GM12878 (cell line): ENCODE data around the gene C18orf63. TPM values are rescaled to one million over a fixed set of nuclear protein-coding genes. Genes with fewer than 3 reads are reported as not detected.

ENCODE experiments used
- ATAC-seq: fragments of 200-7000 bp; cut with Tn5 transposase; 3 replicates; pipeline ENCODE4 v1.9.1; 2020; ENCODE audit warnings: mild to moderate bottlenecking, moderate library complexity
- BruUV-seq: library from RNA; stranded (reverse); fragments of 400-500 nt; replicated peaks from 2 replicates; lab custom pipeline; 2021; lab: Mats Ljungman, UMichigan
- CTCF ChIA-PET: fragments of 300-600 bp; sonication (Branson Sonifier 250); formaldehyde crosslinking; extraction: SDS; loops from one replicate; lab custom pipeline; 2021; ENCODE audit warnings: inconsistent platforms; lab: Yijun Ruan, JAX
- POLR2A ChIA-PET: fragments of 350-600 bp; formaldehyde crosslinking; extraction: SDS; loops from one replicate; lab custom pipeline; 2021; ENCODE audit warnings: inconsistent platforms; lab: Charles Lee
- RAD21 ChIA-PET: fragments of 300-600 bp; sonication (Branson Sonifier 250); formaldehyde crosslinking; loops from one replicate; lab custom pipeline; 2023; ENCODE audit warnings: antibody characterized with exemption; ENCODE audit not compliant: unreplicated experiment; lab: Charles Lee
- SMC1A ChIA-PET: fragments of 300-600 bp; sonication (Branson Sonifier 250); formaldehyde crosslinking; loops from one replicate; lab custom pipeline; 2023; ENCODE audit not compliant: unreplicated experiment, uncharacterized antibody; lab: Charles Lee
- DNase-seq: peaks from one replicate; pipeline ENCODE4 v3.0.0-alpha.2; 2011; ENCODE audit warnings: low read depth, low spot score
- FAIRE-seq: peaks from 3 replicates; lab custom pipeline; 2011; peaks lifted over from hg19 to GRCh38; lab: Jason Lieb, UNC
- H2AFZ ChIP-seq: 2 replicates; pipeline ENCODE4 v1.6.0; 2011; ENCODE audit warnings: low read depth, low read length, control low read depth; ENCODE audit not compliant: control insufficient read depth
- H3K27ac ChIP-seq: 2 replicates; pipeline ENCODE4 v1.5.1; 2011; ENCODE audit warnings: control low read depth; ENCODE audit not compliant: control insufficient read depth, insufficient read depth
- H3K27me3 ChIP-seq, 2 experiments: replicated peaks in 1 of 2; 2 replicates each; pipeline versions ENCODE4 v1.6.0 to v1.6.1; 2011; ENCODE audit warnings: low read length in 1 of 2; ENCODE audit not compliant: control insufficient read depth in 2 of 2, insufficient read depth in 2 of 2
- H3K36me3 ChIP-seq, 2 experiments: 2 replicates each; pipeline ENCODE4 v1.5.1; 2011; ENCODE audit warnings: low read length in 1 of 2; ENCODE audit not compliant: control insufficient read depth in 2 of 2, insufficient read depth in 2 of 2
- H3K4me1 ChIP-seq: 2 replicates; pipeline ENCODE4 v1.6.1; 2011; ENCODE audit warnings: mild to moderate bottlenecking, low read length, moderate library complexity, mixed read lengths; ENCODE audit not compliant: control insufficient read depth, insufficient read depth
- H3K4me2 ChIP-seq: 2 replicates; pipeline ENCODE4 v1.6.0; 2011; ENCODE audit warnings: control low read depth; ENCODE audit not compliant: control insufficient read depth, insufficient read depth
- H3K4me3 ChIP-seq: fragments of 200-600 bp; sonication (generic); 2 replicates; pipeline ENCODE4 v1.5.1; 2016
- H3K79me2 ChIP-seq: 2 replicates; pipeline ENCODE4 v1.6.0; 2011; ENCODE audit warnings: low read length; ENCODE audit not compliant: control insufficient read depth, insufficient read depth
- H3K9ac ChIP-seq: 2 replicates; pipeline ENCODE4 v1.8.0; 2011; ENCODE audit warnings: low read length, control low read depth, mixed read lengths; ENCODE audit not compliant: control insufficient read depth, insufficient read depth
- H3K9me3 ChIP-seq: replicated peaks from 3 replicates; pipeline ENCODE4 v1.5.1; 2011; ENCODE audit warnings: mild to moderate bottlenecking, low read length; ENCODE audit not compliant: control insufficient read depth, insufficient read depth
- H4K20me1 ChIP-seq: 2 replicates; pipeline ENCODE4 v1.6.0; 2011; ENCODE audit not compliant: control insufficient read depth, insufficient read depth
- BHLHE40 ChIP-seq, 2 experiments: fragments of 450-650 bp in 1 of 2; IDR thresholded peaks; 2 replicates each; pipeline ENCODE4 v1.6.1; 2011 to 2017; ENCODE audit warnings: low read depth in 2 of 2, borderline replicate concordance in 1 of 2, improper control_type of control experiment in 1 of 2, low read length in 1 of 2, mild to moderate bottlenecking in 1 of 2
- CEBPB ChIP-seq, 2 experiments: fragments of 150-350 bp in 1 of 2; IDR thresholded peaks; 2 replicates each; pipeline ENCODE4 v1.6.1; 2012 to 2014; ENCODE audit warnings: low read depth in 2 of 2, low read length in 2 of 2, borderline replicate concordance in 1 of 2, inconsistent platforms in 1 of 2
- GABPA ChIP-seq: IDR thresholded peaks from 2 replicates; pipeline ENCODE4 v1.6.1; 2014; ENCODE audit warnings: antibody characterized with exemption, low read depth, mild to moderate bottlenecking, inconsistent platforms
- HSF1 ChIP-seq: fragments of 150-350 bp; IDR thresholded peaks from 2 replicates; pipeline ENCODE4 v1.6.1; 2014; ENCODE audit warnings: mild to moderate bottlenecking, low read depth, low read length
- IRF3 ChIP-seq: fragments of 450-650 bp; IDR thresholded peaks from 2 replicates; pipeline ENCODE4 v1.6.1; 2014; ENCODE audit warnings: mild to moderate bottlenecking
- JUNB ChIP-seq: IDR thresholded peaks from 2 replicates; pipeline ENCODE4 v1.6.1; 2016; ENCODE audit warnings: antibody characterized with exemption, mild to moderate bottlenecking
- SMARCA5 ChIP-seq: fragments of 450-650 bp; IDR thresholded peaks from 2 replicates; pipeline ENCODE4 v1.6.1; 2017; ENCODE audit warnings: mild to moderate bottlenecking
- WGBS: methylation state at CpG from one replicate; pipeline ENCODE4 v1.1.6; 2016; ENCODE audit warnings: low lambda C conversion rate; ENCODE audit not compliant: insufficient replicate concordance, insufficient coverage; ENCODE audit errors: missing lambda C conversion rate; 5-methylcytosine and 5-hydroxymethylcytosine counted together
- in situ Hi-C: fragments of 300-500 bp; cut with MboI; formaldehyde crosslinking; loops from 9 replicates; pipeline ENCODE4 v1.14.3; 2018; ENCODE audit warnings: mixed read lengths
- intact Hi-C: fragments of 100-400 bp; cut with micrococcal nuclease; formaldehyde crosslinking; loops from one replicate; pipeline ENCODE4 v1.14.2; 2022; ENCODE audit not compliant: unreplicated experiment
- polyA plus RNA-seq, 11 experiments: library from polyadenylated mRNA; depleted of rRNA in 4 of 11; unstranded in 6 of 11; stranded (reverse) in 5 of 11; fragments of >200 nt; fragmentation: Nextera tagmentation in 4 of 11; fragmentation: Illumina TruSeq in 1 of 11; extraction: Ambion mirVana in 4 of 11; extraction: Trizol in 1 of 11; gene quantifications; 1 replicate in 1 of 11; 2 replicates in 10 of 11; pipeline versions ENCODE4 v1.2.1 to v1.2.3, GENCODE V29; 2011 to 2016; ENCODE audit warnings: inconsistent platforms in 2 of 11, missing spikeins in 2 of 11, low read depth in 1 of 11
- total RNA-seq, 4 experiments: library from RNA; depleted of rRNA in 3 of 4; stranded (reverse); fragments of >200 nt in 3 of 4; fragmentation: Illumina TruSeq in 1 of 4; extraction: Trizol in 1 of 4; gene quantifications; 2 replicates each; pipeline versions ENCODE4 v1.2.1 to v1.2.3, GENCODE V29; 2013 to 2021

Gene C18orf63
- total and polyA plus RNA-seq, 10 of the 15 experiments (the other 5 are each of a cell fraction or from before 2014, with no cell fraction given) = not detected

GRCh38 chr18:74314759-74315463, 728 bp upstream of the C18orf63 start:
- no TSS peak for BruUV-seq
- TF ChIP-seq CEBPB (IDR thresholded peaks at IDR 0.05; ENCODE audit: borderline replicate concordance in 1 of 2, low read depth in 2 of 2, low read length in 2 of 2) (no peak), SMARCA5 (no peak), GABPA (no peak), HSF1 (no peak), JUNB (no peak), IRF3 (no peak), BHLHE40 (IDR thresholded peaks at IDR 0.05; ENCODE audit: borderline replicate concordance in 1 of 2, low read depth in 2 of 2, low read length in 1 of 2) (no peak)
- H3K4me1 ChIP-seq = no peaks in the 10 kb centered on the region
- DNase-seq (no peak), ATAC-seq (no peak), FAIRE-seq (no peak)
- ChIA-PET POLR2A (no interaction called here), SMC1A (interaction anchor here (0.7 kb wide), 1 partner anchor 86 kb away, joined by 3 read pairs; no protein-coding TSS in a partner anchor), CTCF (no interaction called here), RAD21 (no interaction called here)
- no peak overlapping the region for H3K4me3 ChIP-seq
- in situ Hi-C loops = no loop called here
- no peak overlapping the region for H3K9ac ChIP-seq
- no peak overlapping the region for H3K4me2 ChIP-seq
- intact Hi-C loops = no loop called here
- H3K27ac ChIP-seq = no peak overlapping the region
- no peaks in the 10 kb centered on the region for H4K20me1 ChIP-seq
- no peaks in the 10 kb centered on the region for H3K9me3 ChIP-seq
- H3K79me2 ChIP-seq = no peaks in the 10 kb centered on the region
- H3K36me3 ChIP-seq = no peaks in the 10 kb centered on the region; a peak in 1 of 4 replicates
- no peaks in the 10 kb centered on the region for H3K27me3 ChIP-seq
- no peak overlapping the region for H2AFZ ChIP-seq
- WGBS = 55% methylated on average over 22 of the region's 22 CpGs
